Right atrium auricular region (tissue), 2 donors: ENCODE results near the gene TK1. TPM values are rescaled to one million over a fixed set of nuclear protein-coding genes. Genes with fewer than 3 reads are reported as not detected.

Source experiments
- DNase-seq: peaks from one replicate; pipeline ENCODE4 v3.0.0-alpha.2; 2019; ENCODE audit warnings: low spot score
- H3K27ac ChIP-seq, 2 donors: fragments of 200-600 bp; sonication (generic); 1 replicate in 1 of 2; 2 replicates in 1 of 2; pipeline ENCODE4 v1.5.1; 2016 to 2019
- H3K27me3 ChIP-seq, 2 donors: fragments of 200-600 bp; sonication (generic); one replicate each; pipeline versions ENCODE4 v1.5.1 to v1.6.0; 2017 to 2019
- H3K36me3 ChIP-seq: fragments of 200-600 bp; sonication (generic); one replicate; pipeline ENCODE4 v1.5.1; 2016
- H3K4me1 ChIP-seq, 2 donors: fragments of 200-600 bp; sonication (generic); one replicate each; pipeline versions ENCODE4 v1.5.1 to v1.6.0; 2017 to 2019
- H3K4me3 ChIP-seq, 2 donors: fragments of 200-600 bp; sonication (generic); 1 replicate in 1 of 2; 2 replicates in 1 of 2; pipeline ENCODE4 v1.5.1; 2017 to 2019; ENCODE audit warnings: mild to moderate bottlenecking in 1 of 2, moderate library complexity in 1 of 2
- H3K9me3 ChIP-seq, 2 donors: fragments of 200-600 bp; sonication (generic); one replicate each; pipeline ENCODE4 v1.5.1; 2019
- total RNA-seq, 2 donors: library from RNA; depleted of rRNA; stranded (reverse); fragments of >200 nt; gene quantifications; one replicate each; pipeline ENCODE4 v1.1.0, GENCODE V29; 2016
- TF ChIP-seq, protein P1 (sequence below), 2 donors: fragments of 200-600 bp; sonication (generic); IDR thresholded peaks; one replicate each; pipeline ENCODE4 v1.5.1; 2019; ENCODE audit warnings: antibody characterized with exemption in 2 of 2

The TK1 gene
- total RNA-seq, 2 donors from 2014 or later = 2.2 TPM

DNA sequence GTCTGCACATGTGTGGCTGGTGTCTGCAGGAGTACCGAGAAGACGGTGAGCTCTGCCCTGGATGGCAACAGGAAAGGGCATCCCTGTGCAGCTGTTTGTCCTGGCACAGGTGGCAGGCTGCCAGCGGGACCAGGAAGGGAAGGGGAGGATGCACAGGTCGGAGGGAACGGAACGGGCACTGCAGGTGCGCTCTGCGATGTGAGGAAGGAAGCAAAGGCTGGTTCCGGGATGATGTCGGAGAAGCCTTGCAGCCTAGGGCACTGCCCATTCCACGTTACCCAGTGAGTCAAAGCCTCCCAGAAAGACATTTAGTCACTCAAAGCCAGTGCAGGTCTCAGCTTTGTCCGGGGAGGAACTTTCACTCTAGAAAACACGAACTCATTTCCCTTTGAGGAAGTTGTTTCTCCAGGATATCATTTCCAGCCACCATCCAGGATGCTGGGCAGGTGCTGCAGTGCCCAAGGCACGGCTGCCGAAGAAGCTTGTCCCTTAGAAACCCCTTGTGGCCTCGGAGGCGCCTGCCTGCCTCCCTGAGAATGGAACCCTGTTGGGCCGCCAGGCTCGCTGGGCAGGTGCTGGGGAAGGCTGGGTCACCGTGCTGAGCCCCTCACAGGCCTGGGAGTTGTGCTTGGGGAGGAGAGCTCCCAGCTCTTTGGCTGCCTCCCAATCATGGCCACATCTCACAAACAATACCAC lies 40.1 kb upstream of the TK1 start:
- no peaks in the 10 kb centered on the region for H3K9me3 ChIP-seq
- H3K27ac ChIP-seq = no peak overlapping the region
- DNase-seq = no peak
- H3K36me3 ChIP-seq = no peaks in the 10 kb centered on the region
- peaks cover 0 to 6% of the 10 kb centered on the region in 2 donors for H3K27me3 ChIP-seq
- TF ChIP-seq, protein P1, sequence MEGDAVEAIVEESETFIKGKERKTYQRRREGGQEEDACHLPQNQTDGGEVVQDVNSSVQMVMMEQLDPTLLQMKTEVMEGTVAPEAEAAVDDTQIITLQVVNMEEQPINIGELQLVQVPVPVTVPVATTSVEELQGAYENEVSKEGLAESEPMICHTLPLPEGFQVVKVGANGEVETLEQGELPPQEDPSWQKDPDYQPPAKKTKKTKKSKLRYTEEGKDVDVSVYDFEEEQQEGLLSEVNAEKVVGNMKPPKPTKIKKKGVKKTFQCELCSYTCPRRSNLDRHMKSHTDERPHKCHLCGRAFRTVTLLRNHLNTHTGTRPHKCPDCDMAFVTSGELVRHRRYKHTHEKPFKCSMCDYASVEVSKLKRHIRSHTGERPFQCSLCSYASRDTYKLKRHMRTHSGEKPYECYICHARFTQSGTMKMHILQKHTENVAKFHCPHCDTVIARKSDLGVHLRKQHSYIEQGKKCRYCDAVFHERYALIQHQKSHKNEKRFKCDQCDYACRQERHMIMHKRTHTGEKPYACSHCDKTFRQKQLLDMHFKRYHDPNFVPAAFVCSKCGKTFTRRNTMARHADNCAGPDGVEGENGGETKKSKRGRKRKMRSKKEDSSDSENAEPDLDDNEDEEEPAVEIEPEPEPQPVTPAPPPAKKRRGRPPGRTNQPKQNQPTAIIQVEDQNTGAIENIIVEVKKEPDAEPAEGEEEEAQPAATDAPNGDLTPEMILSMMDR (IDR thresholded peaks at IDR 0.05) = no peak
- H3K4me3 ChIP-seq = no peak overlapping the region
- H3K4me1 ChIP-seq = peaks cover 0 to 3% of the 10 kb centered on the region in 2 donors

DNA sequence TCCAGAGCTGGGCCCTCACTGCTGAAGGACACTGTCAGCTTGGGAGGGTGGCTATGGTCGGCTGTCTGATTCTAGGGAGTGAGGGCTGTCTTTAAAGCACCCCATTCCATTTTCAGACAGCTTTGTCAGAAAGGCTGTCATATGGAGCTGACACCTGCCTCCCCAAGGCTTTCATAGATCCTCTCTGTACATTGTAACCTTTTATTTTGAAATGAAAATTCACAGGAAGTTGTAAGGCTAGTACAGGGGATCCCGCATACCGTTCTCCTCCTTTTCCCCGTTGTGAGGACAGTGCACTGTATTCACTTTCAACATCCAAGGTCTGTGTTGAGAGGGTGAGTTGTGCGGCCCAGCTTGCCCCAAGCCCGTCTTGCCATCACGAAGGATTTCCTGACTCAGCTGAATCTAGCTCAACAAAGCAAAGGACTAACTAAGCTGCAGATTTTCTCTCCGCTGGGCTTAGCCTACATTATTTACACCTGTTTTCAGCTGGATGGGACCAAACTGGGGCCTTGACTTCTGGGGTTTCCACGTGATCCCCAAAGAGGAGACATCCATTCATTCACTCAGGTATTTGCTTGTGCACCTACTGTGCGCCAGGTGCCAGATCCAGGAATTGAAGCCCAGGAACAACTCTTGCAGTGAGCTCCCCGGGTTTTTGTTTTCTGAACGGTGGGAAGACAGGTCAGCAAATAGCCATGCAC lies 39.4 kb upstream of the TK1 start:
- peaks cover 0 to 2% of the 10 kb centered on the region in 2 donors for H3K27me3 ChIP-seq
- DNase-seq = no peak
- H3K4me1 ChIP-seq = no peaks in the 10 kb centered on the region
- H3K36me3 ChIP-seq = no peaks in the 10 kb centered on the region
- H3K4me3 ChIP-seq = no peak overlapping the region
- no peaks in the 10 kb centered on the region for H3K9me3 ChIP-seq
- TF ChIP-seq, protein P1 (IDR thresholded peaks at IDR 0.05) = no peak
- no peak overlapping the region for H3K27ac ChIP-seq

DNA sequence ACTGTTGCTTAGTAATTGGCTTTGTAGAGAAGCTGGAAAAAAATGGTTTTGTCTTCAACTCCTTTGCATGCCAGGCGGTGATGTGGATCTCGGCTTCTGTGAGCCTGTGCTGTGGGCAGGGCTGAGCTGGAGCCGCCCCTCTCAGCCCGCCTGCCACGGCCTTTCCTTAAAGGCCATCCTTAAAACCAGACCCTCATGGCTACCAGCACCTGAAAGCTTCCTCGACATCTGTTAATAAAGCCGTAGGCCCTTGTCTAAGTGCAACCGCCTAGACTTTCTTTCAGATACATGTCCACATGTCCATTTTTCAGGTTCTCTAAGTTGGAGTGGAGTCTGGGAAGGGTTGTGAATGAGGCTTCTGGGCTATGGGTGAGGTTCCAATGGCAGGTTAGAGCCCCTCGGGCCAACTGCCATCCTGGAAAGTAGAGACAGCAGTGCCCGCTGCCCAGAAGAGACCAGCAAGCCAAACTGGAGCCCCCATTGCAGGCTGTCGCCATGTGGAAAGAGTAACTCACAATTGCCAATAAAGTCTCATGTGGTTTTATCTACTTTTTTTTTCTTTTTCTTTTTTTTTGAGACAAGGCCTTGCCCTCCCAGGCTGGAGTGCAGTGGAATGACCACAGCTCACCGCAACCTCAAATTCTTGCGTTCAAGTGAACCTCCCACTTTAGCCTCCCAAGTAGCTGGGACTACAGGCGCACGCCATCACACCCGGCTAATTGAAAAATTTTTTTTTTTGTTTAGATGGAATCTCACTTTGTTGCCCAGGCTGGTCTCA lies 38.4 kb upstream of the TK1 start:
- Histone ChIP-seq H3K9me3 (no peaks in the 10 kb centered on the region), H3K36me3 (no peaks in the 10 kb centered on the region), H3K4me1 (no peaks in the 10 kb centered on the region), H3K4me3 (no peak overlapping the region), H3K27me3 (no peaks in the 10 kb centered on the region), H3K27ac (no peak overlapping the region)
- TF ChIP-seq, protein P1 (IDR thresholded peaks at IDR 0.05) = no peak
- DNase-seq = no peak

DNA sequence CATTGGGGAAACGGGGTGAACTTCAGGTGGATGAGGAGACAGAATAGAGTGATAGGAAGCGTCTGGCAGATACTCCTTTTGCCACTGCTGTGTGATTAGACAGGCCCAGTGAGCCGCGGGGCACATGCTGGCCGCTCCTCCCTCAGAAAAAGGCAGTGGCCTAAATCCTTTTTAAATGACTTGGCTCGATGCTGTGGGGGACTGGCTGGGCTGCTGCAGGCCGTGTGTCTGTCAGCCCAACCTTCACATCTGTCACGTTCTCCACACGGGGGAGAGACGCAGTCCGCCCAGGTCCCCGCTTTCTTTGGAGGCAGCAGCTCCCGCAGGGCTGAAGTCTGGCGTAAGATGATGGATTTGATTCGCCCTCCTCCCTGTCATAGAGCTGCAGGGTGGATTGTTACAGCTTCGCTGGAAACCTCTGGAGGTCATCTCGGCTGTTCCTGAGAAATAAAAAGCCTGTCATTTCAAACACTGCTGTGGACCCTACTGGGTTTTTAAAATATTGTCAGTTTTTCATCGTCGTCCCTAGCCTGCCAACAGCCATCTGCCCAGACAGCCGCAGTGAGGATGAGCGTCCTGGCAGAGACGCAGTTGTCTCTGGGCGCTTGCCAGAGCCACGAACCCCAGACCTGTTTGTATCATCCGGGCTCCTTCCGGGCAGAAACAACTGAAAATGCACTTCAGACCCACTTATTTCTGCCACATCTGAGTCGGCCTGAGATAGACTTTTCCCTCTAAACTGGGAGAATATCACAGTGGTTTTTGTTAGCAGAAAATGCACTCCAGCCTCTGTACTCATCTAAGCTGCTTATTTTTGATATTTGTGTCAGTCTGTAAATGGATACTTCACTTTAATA lies 37.6 kb upstream of the TK1 start:
- TF ChIP-seq, protein P1 (IDR thresholded peaks at IDR 0.05) = no peak
- no peaks in the 10 kb centered on the region for H3K9me3 ChIP-seq
- H3K36me3 ChIP-seq = no peaks in the 10 kb centered on the region
- no peaks in the 10 kb centered on the region for H3K27me3 ChIP-seq
- no peaks in the 10 kb centered on the region for H3K4me1 ChIP-seq
- H3K27ac ChIP-seq = no peak overlapping the region
- DNase-seq = no peak
- no peak overlapping the region for H3K4me3 ChIP-seq

DNA sequence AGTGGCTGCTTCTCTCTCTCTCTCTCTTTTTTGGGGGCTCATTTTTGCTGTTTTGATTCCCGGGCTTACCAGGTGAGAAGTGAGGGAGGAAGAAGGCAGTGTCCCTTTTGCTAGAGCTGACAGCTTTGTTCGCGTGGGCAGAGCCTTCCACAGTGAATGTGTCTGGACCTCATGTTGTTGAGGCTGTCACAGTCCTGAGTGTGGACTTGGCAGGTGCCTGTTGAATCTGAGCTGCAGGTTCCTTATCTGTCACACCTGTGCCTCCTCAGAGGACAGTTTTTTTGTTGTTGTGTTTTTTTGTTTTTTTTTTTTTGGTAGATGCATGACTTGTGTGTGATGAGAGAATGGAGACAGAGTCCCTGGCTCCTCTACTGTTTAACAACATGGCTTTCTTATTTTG lies 36.9 kb upstream of the TK1 start:
- no peak overlapping the region for H3K4me3 ChIP-seq
- TF ChIP-seq, protein P1 (IDR thresholded peaks at IDR 0.05) = no peak
- no peaks in the 10 kb centered on the region for H3K4me1 ChIP-seq
- no peaks in the 10 kb centered on the region for H3K9me3 ChIP-seq
- H3K36me3 ChIP-seq = no peaks in the 10 kb centered on the region
- H3K27me3 ChIP-seq = no peaks in the 10 kb centered on the region
- no peak overlapping the region for H3K27ac ChIP-seq
- no peak for DNase-seq
